ENCODE results near the gene OTOS.

Gene OTOS

GRCh38 chr2:240135706-240136012, 4.8 kb downstream of the OTOS start:
- no peak for DNase-seq

DNA sequence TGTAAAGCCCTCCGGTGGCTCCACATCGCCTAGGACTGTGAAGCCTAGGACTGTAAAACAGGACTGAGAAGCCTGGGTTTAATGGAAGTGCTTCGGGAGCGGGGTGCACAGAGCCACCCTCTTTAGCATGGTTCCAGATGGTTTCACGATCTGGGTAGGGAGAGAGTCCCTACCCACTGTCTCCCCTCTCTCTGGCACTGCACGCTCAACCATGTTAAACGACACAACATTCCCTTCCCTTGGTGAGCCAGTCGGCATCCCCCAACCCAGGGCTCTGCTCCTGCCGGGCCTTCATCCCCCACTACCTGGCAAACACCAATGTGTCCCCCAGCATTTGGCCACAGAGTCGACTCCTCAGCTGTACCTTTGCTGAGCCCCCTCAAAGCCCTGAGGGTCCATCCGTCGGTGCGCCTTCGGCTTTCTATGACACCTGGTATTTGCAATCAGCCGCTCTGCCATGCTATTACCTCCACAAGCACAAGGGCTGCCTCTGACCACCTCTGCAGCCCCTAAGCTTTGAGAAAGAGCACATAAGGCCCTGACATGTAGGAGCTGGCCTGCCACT, 5.4 kb downstream of the OTOS start:
- DNase-seq = peak; percentile 28

DNA sequence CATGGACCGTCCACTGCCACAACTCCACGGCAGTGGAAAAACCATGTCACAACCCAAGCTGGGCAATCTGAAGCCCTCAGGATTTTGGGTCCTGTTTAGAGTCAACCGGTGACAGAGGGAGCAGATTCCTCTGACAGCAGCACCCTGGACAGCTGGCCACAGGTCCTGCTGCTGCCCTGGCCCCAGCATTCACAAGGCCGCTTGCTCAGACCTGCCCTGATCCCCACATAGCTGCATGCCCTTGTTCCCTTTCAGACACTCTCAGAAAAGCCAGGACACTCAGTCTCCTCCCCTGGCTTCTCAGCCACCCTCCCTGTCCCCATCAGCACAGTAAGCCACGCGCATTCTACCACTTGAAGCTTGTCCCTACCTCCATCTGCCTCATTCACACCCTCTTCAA, 6.0 kb downstream of the OTOS start:
- peak; percentile 48 for DNase-seq

GRCh38 chr2:240133401-240133800, 7.1 kb downstream of the OTOS start:
- DNase-seq = no peak

- DNase-seq = no peak
Observed at GRCh38 chr2:240132651-240132980, 7.8 kb downstream of the OTOS start.

DNA sequence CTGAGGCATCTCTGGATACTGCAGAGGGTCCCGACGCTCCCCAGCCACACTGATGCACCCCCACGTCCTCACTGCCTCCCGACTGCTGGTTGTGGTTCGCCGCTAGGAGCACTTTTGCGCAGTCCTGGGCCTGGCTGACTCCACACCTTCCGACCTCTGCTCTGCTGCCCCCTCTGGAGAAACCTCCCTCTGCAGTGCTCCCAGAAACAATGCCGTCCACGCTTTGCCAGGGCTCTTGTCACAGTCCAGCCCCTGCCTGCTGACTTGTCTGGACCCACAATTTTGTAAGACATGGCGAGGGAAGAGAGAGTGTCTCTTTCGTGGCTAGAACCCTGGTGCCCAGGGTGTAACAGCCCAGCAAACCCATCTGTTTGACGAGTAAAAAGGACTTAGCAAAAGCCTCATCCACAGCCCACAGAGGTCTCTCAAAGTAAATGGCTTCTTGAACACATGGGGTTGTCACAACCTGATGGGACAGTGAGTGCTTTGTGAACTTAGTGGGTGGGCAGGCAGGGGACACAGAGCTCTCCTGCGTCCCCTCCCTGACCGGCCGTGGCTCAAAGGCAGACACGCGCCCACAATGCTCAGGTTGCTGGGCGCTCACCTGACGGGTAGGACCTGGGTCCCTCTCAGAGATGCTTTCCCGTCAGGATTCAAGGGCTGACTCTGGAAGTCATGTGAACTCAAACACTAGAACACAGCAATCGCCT, 8.4 kb downstream of the OTOS start:
- no peak for DNase-seq

DNA sequence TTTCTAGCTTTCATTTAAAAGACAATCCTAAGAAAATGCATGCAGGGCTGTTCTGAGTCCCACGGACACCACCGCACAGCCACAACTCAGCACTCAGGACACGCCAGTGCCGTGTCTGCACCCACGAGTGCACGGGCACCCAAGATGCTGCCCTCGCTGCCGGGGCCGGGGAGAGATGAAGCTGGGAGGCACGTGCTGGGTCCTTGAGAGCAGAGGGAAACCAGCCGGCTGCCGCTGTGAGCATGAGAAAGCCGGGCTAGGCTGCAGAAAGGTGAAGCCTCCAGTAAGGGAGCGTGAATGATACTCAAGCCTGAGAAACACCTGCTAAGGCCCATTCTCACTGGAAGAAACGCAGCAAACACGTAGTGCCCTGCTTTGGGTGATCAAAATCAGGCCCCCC, 9.2 kb downstream of the OTOS start:
- no peak for DNase-seq

- DNase-seq = no peak
Observed at GRCh38 chr2:240130393-240131195, 9.9 kb downstream of the OTOS start.

DNA sequence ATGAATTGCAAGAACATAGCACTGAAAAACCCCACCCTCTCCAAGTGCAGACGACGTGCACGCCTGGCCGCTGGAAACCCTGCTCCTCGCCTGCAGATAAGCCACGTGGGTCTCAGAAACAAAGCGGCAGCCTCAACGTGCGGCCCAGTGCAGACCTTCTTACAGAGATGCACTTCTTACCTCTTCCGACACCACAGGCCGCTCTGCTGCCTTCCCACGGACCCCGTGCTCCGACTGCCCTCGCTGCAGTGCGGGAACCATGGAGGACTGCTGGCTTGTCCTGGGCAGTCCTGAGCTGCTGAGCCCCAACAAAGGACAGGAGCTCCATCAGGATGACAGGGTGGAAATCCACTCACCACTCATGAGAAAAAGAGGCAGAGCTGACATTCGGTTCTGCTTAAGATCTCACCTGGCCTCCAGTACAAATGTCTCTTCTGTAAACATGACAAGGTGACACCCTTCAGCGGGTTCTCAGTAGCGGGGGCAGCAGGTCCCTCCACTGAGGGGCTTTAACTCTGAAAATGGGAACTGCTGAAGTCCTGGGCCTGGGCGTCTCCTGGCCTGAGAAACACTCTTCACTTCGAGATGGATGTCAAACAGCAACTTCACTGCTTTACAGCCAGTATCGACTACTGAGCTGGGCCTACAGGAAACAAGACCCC, 10.6 kb downstream of the OTOS start:
- DNase-seq = no peak

GRCh38 chr2:240129311-240129710, 11.1 kb downstream of the OTOS start:
- no peak for DNase-seq

- DNase-seq = no peak
Observed at GRCh38 chr2:240128608-240129145, 11.8 kb downstream of the OTOS start.

- DNase-seq = no peak
Observed at GRCh38 chr2:240127911-240128607, 12.4 kb downstream of the OTOS start.

DNA sequence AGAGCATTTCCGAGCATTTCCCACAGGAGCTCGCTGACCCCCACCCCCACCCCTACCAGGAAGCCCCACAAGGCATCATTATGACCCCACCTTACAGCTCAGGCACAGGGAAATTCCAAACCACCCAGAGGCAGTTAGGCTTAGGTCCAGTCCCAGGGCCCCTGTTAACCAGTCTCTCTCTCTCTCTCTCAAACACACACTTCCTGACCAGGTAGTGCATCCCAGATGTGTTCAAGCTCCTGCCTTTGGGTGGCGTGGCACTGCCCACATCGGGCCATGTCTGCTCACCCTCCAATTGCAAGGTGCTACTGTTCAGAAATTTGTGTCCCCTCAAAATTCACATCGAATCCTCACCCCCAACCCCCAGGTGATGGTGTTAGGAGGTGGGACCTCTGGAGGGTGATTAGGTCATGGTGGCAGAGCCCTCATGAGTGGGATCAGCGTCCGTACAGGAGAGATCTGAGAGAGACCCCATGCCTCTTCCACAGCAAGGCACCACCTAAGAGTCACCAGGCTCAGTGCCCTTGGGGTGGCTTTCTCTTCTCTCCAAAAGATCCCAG, 13.2 kb downstream of the OTOS start:
- no peak for DNase-seq

- no peak for DNase-seq
Observed at GRCh38 chr2:240126731-240127130, 13.7 kb downstream of the OTOS start.

DNA sequence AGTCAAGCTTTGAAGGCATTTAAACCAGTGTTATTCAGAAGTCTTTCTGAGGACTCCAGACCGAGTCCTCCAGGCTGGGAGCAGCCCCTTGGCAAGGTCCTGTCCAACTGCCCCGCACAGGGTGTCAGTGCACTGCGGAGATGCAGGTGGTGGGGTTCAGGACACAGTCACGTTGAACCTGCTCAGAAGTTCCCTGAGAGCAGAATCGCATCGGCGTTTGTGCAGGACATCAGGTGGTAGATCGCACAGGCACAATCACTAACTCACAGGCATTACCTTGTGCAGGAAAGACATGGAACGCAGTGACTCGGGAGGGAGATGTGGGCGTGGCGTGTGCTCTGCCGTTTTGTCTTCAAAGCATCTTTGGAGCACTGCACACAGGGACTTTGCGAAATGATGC, 14.7 kb downstream of the OTOS start:
- peak; percentile 33 for DNase-seq

GRCh38 chr2:240124651-240125030, 15.8 kb downstream of the OTOS start:
- no peak for DNase-seq

- peak; percentile 41 for DNase-seq
Observed at GRCh38 chr2:240123821-240124650, 16.4 kb downstream of the OTOS start.

DNA sequence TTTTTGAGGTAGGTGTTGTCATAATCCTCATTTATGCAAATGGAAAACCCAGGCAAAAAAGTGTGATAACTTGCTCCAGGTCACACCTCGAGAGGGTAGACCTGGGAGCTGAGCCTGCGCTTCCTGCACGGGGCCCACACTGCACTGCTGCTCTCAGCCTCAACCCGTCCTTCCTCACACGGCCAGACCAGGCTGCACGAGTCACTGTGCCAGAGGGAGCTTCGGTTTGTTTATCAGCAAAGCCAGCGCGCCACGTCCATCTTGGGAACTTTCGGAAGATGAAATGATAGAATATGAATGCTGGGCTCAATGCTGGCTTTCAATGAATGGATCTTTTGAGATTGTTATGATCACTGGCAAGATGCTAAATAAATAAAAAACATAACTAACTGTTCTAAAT, 18.8 kb downstream of the OTOS start:
- DNase-seq = peak; percentile 37

DNA sequence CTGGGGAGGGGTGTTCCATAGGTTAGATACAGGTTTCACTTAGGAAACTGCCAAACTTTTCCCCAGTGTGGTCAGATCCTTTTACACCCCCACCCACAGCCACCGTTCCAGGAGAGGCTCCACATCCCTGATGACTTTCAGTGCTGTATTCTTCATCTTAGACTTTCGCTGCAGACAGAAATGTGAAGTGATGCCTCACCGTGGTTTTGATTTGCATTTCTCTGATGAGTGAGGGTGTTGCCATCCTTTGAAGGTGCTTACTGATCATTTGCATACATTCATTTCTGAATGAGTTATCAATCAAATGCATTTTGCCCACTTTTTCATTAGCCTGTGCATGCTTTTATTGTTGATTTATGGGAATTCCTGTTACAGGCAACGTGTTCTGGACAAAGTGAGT, 19.3 kb downstream of the OTOS start:
- no peak for DNase-seq

GRCh38 chr2:240114233-240114632, 26.2 kb downstream of the OTOS start:
- no peak for DNase-seq

DNA sequence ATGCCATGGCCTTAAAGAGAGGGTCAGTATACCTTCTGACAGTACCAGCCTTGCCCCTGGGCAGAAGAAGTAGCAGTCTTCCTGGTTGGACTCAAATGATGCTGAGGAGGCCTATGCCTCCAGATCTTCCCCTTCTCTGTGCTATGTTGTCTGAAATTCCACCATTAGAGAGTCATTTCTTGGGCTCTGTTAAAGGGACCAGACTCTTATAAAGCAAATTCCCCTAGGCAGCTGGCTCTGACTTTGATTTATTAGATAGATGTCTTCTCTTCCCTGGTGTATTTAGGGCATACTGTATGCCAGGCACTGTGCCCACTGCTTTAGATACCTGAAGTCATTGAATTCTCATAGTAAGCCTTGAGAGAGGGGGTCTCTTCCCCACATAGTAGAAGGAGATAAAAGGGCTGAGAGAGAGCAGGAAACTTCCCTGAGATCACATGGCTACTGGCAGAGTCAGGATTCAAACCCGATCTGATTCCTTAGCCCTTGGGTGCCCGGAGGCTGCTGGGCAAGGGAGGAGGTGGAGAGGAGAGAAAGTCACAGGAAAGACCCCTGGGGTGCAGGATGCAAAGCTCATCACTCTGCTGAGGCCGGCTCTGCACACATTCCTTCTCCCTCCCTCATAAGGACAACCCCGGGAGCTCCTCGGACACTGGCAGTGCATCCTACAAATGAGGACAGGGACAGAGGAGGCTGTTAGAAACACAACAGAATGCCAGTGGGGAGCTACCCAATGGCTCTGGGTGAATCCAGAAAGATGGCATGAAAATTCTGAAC, 27.4 kb downstream of the OTOS start:
- DNase-seq = no peak
